HK-2 (cell line): ENCODE measurements around the gene RAP1GAP.

ENCODE experiments used
- DNase-seq: peaks from one replicate; pipeline ENCODE4 v3.0.0-alpha.2; 2018; ENCODE audit not compliant: unreplicated experiment

The RAP1GAP gene

DNA sequence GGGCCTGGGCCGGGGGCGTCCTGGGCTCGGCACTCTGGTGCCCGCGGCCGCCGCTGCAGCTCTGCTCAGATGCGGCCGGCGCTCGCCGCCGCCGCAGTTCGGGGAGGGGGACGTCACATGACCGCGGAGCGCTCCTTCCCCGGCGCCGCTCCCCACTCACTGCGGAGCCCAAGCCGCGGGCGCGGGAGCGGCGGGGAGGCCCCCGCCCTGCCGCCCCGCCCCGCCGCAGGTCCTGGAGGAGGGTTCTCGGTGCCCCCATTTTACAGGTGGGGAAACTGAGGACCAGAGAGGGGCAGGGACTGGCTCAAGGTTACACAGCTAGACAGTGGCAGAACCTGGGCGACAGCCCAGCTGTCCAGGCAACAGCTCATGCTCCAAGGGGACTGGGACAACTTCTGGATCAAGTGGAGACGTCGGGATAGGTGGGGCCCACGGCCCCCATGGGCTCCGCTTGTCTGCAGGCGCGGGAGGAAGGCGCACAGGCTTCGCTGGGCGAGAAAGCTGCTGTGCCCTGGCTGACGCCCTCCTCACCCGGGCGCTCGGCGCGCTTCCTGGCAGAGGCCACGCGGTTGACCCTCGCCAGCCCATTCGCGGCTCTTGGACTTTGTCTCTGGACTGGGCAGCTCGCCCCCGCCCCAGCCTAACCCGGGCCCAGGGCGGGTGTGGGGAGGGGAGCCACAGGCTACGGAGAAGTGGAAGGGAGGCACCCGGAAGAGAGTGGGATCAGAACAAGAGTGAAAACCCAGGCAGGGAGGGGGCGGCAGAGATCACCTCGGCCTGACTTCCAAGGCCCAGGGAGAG lies at the start of gene RAP1GAP:
Gene RAP1GAP, minus strand, starts transcription at position 100 of the 801 bp plus-strand sequence. CDS start 49,325 bp downstream, outside the sequence.
- DNase-seq = no peak

GRCh38 chr1:21716169-21716568 lies 47.0 kb upstream of the RAP1GAP start:
- DNase-seq = no peak

DNA sequence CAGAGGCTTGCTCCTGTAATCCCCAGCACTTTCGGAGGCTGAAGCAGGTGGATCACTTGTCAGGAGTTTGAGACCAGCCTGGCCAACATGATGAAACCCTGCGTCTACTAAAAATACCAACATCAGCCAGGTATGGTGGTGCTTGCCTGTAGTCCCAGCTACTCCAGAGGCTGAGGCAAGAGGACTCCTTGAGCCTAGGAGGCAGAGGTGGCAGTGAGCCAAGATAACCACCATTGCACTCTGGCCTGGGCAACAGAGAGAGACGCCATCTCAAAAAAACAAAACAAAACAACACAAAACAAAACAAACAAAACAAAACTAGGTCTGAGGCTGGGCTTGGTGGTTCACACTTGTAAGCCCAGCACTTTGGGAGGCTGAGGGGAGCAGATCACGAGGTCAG lies 38.7 kb upstream of the RAP1GAP start:
- no peak for DNase-seq

DNA sequence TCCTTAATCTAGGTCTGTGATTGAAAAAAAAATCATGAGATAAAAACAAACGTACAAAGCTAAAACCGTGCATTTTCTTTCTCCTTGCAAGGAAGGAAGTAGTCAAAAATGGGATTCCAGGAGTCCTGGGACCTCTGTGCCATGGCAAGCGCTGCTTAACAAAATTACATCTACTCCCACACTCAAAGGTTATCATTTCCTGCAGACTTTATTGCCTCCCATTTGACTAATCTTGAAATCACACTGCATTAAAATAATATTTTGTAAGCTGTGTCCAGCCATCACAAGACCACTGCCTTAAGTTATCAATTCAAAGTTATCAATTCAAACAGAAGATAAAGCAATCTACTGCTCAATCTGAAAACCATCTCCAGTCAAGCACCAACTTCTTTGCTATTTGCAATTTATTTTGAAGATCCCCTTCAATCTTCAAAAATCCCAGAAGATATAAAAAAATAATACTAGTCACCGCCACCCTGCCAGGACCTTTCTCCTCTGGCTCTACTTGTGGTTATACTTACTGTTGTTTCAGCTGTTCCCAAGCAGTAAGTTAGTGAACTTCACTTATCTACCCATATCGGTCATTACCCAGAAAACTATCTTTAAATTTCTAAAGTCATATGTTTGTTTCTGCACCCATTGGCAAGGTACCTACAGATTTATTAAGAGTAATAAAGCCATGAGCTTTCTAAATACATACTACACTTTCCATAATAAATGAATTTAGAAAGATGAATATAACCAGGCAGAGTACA lies 38.1 kb upstream of the RAP1GAP start:
- no peak for DNase-seq

GRCh38 chr1:21706151-21706835 lies 37.1 kb upstream of the RAP1GAP start:
- DNase-seq = no peak

DNA sequence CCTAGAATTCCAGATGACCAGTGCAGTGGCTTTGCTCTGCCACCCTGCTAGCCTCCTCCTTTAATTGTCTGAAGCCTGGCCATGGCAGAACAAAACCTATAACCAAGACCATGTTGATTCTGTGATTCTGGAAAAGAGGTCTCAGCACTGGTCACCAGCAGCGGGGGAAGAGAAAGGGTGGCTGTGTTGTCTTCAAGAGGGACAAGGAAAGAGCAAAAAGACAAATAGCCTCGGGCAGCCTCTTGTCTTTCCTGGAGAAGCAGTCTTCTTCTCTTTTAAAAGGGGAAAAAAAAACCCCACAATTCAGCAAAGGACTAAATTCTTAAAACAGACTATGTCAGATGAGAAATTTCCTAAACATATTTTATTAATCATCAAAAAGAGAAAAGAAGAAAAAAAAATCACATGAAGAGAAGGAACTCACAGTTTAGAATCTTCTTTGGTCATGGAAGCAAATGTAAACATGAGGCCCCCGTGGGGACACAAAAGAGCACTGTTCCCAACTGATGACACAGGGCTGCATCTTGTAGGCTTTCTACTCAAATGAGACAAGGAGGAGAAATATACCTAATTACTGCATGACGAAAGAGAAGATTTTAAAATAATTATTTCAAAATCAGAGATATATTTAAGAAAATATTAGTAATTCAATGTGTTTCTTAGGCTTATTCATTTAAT lies 36.3 kb upstream of the RAP1GAP start:
- no peak for DNase-seq

- DNase-seq = no peak
Measured at GRCh38 chr1:21704145-21704544, 35.0 kb upstream of the RAP1GAP start.

DNA sequence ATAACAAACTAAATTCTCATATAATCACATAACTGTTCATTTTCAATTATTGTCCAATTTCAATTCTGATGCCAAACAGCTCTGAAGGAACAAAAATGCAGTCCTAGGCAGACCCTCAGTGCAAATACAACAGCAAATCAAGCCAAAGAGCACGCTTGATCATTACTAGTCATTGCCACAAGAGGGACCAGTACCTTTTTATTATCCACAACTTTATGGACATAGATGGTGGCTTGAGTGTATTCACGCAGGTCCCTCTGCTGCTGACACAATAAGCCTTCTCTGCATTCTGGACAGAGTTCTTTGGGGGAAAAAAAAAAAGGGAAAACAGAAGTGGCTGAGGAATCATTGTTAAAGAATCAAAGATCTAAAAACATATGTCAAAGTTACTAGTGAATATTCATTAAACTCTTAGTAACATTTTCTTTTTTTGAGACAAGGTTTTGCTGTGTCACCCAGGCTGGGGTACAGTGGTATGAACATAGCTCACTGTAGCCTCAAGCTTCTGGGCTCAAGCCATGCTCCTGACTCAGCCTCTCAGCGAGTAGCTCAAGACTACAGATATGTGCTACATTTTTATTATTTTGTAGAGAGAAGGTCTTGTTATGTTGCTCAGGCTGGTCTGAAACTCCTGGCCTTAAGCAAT lies 34.3 kb upstream of the RAP1GAP start:
- no peak for DNase-seq

DNA sequence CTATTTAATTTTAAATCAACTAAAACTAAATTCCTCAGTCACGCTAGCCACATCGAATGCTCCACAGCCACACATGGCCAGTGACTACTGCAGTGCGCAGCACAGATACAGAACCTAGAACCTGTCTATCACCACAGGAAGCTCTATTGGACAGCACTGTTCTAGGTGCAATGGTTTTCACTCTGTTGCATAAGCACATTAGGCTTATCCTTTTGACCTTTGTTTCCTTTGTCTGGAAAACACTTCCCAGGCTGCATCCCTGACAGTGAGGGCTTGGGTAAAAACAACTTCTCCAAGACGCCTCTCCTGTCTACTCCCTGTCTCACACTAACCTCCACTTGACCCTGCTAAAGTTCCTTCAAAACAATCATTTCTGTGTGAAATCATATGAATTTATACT lies 33.6 kb upstream of the RAP1GAP start:
- DNase-seq = no peak

DNA sequence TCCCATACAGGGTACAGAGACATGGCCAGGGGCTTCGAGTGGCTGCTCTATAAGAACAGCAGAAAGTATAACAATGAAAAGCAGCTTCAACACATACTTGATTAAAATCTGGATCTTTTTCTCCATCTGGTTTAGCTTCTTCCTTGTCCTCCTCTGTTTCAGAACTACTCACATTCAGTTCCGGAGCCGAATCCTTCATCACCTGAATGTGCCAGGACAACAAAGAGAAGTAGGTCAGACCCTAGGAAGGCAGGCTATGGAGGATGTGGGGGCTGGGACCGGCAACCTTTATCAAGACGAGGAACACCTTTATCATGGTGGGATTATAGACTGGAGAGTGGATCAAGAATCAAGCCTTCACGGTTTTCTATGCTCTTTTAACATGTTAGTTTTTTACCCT lies 32.2 kb upstream of the RAP1GAP start:
- DNase-seq = no peak

GRCh38 chr1:21700094-21700493 lies 30.9 kb upstream of the RAP1GAP start:
- DNase-seq = no peak

DNA sequence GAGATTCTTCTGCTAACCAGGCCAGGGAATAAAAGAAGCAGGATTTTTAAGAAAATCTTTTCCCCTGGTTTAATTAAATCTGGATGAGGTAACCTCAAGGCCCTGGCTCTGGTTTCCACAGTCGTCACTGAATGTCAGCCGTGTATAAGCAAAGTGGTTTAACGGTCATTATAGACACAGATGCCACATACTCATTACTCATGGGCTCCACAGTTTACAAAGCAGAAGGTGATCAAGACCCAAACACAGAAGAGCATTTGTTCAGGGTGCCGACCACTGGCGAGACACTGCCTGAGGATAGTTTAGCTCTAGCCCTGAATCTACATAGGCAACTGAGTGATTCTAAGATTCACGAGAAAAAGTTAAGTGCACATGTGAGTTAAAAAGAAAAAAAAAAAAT lies 27.8 kb upstream of the RAP1GAP start:
- no peak for DNase-seq

GRCh38 chr1:21693732-21694131 lies 24.6 kb upstream of the RAP1GAP start:
- no peak for DNase-seq

GRCh38 chr1:21691739-21692138 lies 22.6 kb upstream of the RAP1GAP start:
- DNase-seq = no peak

GRCh38 chr1:21689661-21690372 lies 20.7 kb upstream of the RAP1GAP start:
- no peak for DNase-seq

DNA sequence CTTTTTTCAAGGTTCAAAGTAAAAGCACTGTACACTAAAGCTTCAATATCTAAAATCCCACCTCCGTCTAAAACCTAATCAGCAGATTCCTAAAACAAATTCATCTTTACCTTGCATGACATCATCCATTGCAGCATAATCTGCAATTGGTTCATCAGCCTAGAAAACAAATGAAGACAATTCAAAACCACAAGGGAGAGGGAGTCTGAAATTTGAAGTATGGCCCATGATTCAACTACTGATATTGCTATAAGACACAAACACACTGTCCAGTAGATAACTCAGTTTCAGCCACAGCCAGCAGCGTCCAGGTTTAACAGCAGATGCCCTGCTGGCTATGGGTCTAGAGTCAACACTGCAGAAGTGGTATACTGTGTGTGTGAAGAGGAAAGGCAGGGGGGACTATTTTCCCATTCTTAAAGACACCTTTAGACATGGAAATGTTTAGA lies 17.9 kb upstream of the RAP1GAP start:
- DNase-seq = no peak

DNA sequence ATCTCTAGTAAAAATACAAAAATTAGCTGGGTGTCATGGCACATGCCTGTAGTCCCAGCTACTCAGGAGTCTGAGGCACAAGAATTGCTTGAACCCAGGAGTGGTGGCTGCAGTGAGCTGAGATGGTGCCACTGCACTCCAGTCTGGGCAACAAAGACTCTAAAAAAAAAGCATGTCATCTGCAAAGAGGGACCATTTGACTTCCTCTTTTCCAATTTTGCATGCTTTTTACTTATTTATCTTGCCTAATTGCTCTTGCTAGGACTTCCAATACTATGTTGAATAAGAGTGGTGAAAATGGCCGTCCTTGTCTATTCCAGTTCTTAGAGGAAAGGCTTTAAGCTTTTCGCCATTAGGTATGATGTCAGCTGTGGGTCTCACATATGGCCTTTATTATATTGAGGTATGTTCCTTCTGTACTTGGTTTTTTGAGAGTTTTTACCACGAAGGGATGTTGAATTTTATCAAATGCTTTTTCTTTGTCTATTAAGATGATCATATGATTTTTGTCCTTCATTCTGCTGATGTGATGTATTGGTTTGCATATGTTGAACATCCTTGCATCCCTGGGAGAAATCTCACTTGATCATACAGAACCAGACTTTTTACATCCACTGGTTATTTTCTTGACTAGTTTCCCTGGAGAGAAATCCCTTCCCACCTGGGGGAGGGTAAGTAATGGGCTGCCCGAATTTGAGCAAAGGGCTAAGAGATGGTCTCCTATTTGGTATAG lies 17.0 kb upstream of the RAP1GAP start:
- no peak for DNase-seq

DNA sequence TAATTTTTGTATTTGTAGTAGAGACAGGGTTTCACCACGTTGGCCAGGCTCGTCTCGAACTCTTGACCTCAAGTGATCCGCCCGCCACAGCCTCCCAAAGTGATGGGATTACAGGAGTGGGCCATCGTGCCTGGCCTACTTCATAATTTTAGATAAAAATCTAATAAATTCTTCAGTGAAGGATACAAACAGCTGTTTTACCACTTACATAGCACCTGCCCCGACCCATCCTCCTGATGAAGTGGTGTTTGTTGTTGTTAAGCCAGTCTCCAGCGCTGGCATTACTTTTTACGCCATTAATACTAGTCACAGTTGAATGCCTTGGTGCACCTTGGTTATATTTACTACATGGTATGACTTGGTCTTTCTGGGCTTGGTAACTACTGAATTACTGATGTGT lies 12.3 kb upstream of the RAP1GAP start:
- DNase-seq = no peak

DNA sequence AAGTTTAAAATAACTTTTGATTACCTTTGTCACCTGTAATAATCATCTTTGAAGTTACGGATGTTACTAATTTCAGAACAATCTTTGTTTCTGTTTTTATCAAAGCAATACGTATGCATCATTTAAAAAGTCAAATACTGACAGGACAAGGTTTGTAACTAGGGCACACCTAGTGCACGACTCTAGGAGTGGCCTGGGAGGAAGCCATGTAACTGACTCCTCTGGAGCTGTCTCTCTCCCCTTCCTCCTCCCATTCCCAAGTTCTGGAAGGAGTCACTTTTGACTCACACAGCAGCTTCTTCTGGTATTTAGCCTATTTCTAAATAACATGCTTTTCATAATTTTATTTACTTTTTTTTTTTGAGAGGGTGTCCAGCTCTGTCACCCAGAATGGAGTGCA lies 11.8 kb upstream of the RAP1GAP start:
- no peak for DNase-seq

- no peak for DNase-seq
Measured at GRCh38 chr1:21680381-21680780, 11.2 kb upstream of the RAP1GAP start.
